Erythroblast (primary cell): ENCODE data around the gene CDH13.
A peak's percentile ranks its signal among the peaks of the same experiment; 100 is the strongest.

Experiments used
- DNase-seq, 2 experiments: peaks; one replicate each; lab custom pipeline; 2025; lab: John Stamatoyannopoulos, UW
- GATA1 ChIP-seq: IDR thresholded peaks from 2 replicates; pipeline ENCODE4 v1.6.1; 2011; ENCODE audit warnings: low read depth, mild to moderate bottlenecking, control low read depth, low read length, moderate library complexity
- POLR2A ChIP-seq: IDR thresholded peaks from 2 replicates; pipeline ENCODE4 v1.6.1; 2011; ENCODE audit warnings: mild to moderate bottlenecking, low read length

Gene CDH13

DNA sequence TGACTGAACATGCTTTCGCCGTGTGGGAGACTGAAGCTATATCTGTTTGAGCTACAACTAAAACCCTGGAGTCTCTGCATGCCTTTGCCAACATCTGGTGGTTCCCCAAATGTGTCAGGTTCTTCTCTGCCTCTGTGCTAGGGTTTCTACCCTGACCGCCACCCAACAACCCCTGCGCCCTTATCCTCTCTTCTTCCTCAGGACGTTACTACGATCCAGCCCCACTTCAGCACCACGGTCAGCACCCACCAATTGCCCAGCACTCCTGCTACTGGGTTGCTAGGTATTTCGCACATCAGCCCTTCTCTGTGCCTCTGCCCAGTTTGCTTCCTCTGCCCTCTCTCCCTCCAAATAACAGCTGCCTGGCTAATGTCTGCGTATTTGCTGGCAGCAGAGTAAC lies 1074.7 kb downstream of the CDH13 start:
- TF ChIP-seq GATA1 = no peak
- no peak for TF ChIP-seq POLR2A
- peak; percentile 19 to 30 for DNase-seq

GRCh38 chr16:83704656-83705055 lies 1077.9 kb downstream of the CDH13 start:
- TF ChIP-seq GATA1 (no peak), POLR2A (no peak)
- DNase-seq = no peak

DNA sequence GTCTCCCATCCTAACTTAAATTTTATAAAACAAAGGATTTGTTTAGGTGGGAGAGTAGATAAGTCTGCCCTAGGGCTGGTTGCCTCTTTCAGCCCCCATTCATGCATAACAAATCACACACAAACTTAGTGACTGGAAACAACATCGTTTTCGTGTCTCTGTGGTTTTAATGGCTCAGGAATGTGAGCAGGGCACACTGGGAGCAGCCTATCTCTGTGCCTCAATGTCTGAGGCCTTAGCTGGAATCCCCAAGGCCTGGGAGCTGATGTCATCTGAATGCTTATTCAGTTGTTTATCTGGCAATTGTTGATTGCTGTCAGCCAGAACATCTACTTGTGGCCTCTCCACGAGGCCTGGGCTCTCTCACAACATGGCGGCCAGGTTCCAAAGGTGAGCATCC lies 1079.1 kb downstream of the CDH13 start:
- no peak for DNase-seq
- TF ChIP-seq GATA1 (no peak), POLR2A (no peak)

DNA sequence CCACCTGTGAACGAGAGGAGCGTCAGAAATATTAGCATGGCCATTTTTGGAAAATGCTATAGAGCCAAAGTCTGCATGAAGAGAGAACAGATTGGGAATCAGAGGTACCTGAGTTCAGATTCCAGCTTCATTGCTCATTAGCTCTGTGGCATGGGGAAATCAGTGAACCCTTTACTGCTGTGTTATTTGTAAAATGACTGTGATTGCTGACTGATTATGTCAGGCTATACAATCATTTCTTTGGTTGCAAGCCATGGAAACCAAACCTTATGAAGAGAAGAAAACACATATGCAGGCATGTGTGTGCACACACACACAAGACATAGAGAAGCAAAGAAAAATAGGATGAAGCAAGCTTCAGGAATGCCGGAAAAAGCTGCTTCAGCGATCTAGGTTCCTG lies 1079.6 kb downstream of the CDH13 start:
- TF ChIP-seq POLR2A (no peak), GATA1 (no peak)
- DNase-seq = no peak

DNA sequence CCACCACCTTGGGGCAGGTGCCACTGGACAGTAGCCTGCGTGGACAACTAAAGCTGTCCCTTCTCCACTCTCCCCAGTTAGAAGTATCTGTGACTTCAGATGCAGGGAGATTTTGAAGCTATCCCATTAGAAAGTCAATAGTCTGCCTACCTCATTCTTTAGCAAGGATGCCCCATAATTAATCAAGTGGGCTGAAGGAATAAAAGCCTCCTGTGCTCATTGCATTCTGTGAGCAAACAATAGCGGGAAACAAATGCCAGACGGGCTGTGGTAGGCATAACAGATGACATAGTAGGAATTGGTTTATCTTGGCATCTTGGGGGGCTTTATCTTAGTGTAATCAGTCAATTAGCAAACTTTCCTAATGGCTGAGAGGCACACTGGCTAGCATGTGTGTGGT lies 1084.3 kb downstream of the CDH13 start:
- no peak for DNase-seq
- no peak for TF ChIP-seq GATA1
- TF ChIP-seq POLR2A = no peak

DNA sequence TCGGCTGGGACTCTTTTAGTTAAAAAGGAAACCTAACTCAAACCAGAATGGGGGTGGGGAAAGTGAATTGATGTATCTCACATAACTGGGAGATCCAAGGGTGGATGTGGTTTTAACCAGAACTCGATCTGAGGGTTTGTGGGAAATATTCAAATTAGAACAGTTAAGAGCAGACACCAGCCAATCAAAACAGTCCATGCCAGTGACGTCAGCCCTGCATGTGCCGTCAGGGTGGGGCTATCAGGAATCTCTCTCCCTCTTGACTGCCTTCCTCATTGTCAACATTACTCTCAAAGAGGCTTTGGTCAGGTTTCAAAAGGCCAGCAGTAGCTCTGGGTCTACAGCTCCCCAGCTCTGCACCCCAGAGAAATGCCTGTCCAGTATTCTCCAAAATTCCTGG lies 1086.8 kb downstream of the CDH13 start:
- no peak for TF ChIP-seq POLR2A
- no peak for TF ChIP-seq GATA1
- DNase-seq = peak in 1 of 2 experiments; percentile 3

DNA sequence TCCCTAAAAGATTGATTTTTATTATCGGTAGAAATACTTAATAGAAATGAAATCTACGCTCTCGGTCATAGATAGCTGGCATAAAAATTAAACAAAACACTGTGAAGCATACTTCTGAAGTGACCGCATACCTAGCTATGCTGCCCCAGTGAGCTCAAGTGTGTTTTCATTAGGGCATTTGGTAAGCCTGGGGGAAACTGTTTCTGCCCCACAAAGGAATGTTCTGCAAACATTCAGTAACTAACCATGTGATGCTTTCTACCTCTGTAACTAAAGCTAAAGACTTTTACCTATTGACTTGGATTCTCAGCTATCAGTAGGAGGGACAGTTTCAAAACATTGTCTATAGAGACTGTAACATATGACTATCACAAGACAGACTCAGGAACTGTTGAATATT lies 1087.5 kb downstream of the CDH13 start:
- no peak for DNase-seq
- TF ChIP-seq GATA1 = no peak
- no peak for TF ChIP-seq POLR2A

GRCh38 chr16:83715217-83715920 lies 1088.6 kb downstream of the CDH13 start:
- TF ChIP-seq POLR2A (no peak), GATA1 (no peak)
- no peak for DNase-seq

- TF ChIP-seq POLR2A (no peak), GATA1 (no peak)
- no peak for DNase-seq
These were observed 1090.5 kb downstream of the CDH13 start for GRCh38 chr16:83717308-83717707.

- no peak for DNase-seq
- TF ChIP-seq GATA1 = no peak
- no peak for TF ChIP-seq POLR2A
These were observed 1091.0 kb downstream of the CDH13 start for GRCh38 chr16:83717814-83718213.

DNA sequence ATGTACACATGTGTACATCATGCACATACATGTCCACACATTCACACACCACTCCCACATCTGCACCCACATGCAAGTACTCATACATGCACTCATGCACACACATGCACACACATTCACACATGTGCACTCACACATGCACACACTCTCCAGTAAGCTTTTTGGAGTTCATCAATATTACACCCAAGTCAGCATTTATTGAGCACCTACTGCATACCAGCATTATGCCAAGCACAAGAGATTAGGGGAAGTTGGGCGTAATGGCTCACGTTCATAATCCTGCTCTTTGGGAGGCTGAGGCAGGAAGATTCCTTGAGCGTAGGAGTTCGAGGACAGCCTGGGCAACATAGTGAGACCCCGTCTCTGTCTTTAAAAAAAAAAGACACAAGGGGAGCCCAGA lies 1093.4 kb downstream of the CDH13 start:
- DNase-seq = no peak
- TF ChIP-seq POLR2A = no peak

GRCh38 chr16:83720981-83721380 lies 1094.2 kb downstream of the CDH13 start:
- no peak for DNase-seq
- no peak for TF ChIP-seq POLR2A
- TF ChIP-seq GATA1 = no peak

DNA sequence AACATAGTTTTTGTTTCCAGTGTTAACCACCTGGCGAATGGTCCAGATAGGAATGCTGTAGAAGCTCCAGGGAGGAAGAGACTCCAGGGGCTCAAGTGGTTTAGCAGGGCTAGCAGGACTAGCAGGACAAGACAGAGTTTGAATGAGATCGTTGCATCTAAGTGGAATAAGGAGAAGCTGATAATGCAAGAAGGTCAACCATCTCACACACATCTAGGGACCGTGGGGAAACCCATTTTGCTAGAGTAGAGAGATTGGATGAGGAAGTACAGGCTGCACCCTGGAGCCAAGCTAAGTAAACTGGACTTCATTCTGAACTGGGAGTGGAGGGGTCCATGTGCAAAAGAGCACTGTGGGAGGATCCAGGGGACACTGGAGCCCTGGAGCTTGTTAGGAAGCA lies 1094.9 kb downstream of the CDH13 start:
- no peak for DNase-seq
- no peak for TF ChIP-seq POLR2A
- TF ChIP-seq GATA1 = no peak

DNA sequence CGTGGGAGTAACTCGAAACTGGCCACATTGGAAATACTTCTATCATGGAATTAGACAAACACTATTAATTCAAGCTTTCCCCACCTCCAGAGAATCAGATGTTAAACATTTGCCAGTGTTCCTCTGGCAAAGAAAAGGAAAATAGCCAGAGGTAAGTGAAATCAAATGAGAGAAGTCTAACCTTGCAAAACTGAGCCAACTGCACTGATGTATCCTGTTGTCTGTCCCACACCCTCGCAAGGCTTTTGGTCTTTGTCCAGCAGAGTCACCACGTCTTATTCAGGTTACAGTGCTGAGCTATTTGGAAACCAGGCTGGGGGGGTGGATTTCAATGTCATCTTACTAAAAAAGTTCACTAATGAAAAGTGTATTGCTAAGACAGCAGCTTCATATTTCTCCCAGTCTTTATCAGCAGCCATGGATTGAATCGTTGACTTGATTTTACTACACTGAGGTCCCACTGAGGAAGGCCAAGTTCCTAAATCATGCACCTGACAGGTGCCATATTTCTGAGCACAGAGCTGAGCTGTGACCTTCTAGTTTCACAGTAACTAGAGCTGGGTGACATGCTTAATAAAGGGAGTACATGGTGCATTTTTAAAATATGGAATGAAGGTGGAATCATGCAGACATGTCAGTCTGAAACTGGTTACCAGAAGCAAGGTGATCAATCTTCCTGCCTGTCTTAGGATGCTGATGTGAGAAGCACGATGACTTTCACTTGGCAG lies 1095.9 kb downstream of the CDH13 start:
- DNase-seq = no peak
- TF ChIP-seq POLR2A (no peak), GATA1 (no peak)

DNA sequence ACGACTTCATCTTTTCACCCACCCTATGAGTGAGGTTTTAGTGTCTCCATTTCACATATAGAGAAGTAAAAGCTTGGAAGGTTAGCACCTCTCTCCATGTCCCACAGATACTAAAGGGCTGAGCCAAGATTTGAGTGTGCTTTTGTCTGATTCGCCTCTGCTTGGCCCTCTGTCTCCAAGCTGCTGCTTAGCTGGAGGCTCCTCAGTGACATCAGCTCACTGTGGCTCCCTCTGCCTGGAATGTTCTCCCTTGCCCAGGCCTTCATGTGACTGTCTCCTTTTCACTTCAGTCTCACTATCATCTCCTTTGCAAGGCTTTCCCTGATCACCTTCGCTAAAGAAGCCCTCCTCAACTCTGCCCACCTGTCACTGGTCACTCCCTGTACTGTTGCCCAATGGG lies 1096.5 kb downstream of the CDH13 start:
- no peak for TF ChIP-seq GATA1
- TF ChIP-seq POLR2A = no peak
- DNase-seq = no peak
